ENCODE measurements around the gene NUTF2. TPM values are rescaled to one million over a fixed set of nuclear protein-coding genes. Genes with fewer than 3 reads are reported as not detected.

The NUTF2 gene
- total RNA-seq, 1 donor from 2014 or later, result 177 TPM

GRCh38 chr16:67874372-67874771, 27.6 kb downstream of the NUTF2 start:
- Mint-ChIP-seq H3K4me1 (ENCODE audit: low read depth) (peaks cover 23% of the 10 kb centered on the region), H3K9me3 (ENCODE audit: low read depth) (no peaks in the 10 kb centered on the region), H3K27ac (peak overlapping the region; percentile 93), H3K4me3 (ENCODE audit: low read depth) (peak overlapping the region; percentile 91), H3K36me3 (ENCODE audit: insufficient read depth) (peaks cover 10% of the 10 kb centered on the region), H3K27me3 (no peaks in the 10 kb centered on the region)
- DNase-seq (ENCODE audit: low spot score, unreplicated experiment), result no peak
- TF ChIP-seq CTCF (IDR thresholded peaks at IDR 0.05; ENCODE audit: unreplicated experiment), result no peak

DNA sequence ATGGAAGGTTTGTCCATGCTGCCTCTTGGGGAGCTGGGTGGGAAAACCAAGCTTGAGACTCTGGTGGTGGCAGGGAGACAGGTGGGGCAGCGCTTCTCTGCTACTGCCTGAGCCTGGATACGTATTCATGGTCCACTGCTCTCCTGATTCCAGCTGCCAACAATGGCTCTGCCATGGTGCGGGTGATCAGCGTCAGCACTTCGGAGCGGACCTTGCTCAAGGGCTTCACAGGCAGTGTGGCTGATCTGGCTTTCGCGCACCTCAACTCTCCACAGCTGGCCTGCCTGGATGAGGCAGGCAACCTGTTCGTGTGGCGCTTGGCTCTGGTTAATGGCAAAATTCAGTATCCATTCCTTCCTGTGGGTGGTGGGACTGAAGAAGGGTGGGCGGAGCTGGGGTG, 30.3 kb downstream of the NUTF2 start:
- H3K9me3 Mint-ChIP-seq (ENCODE audit: low read depth), result no peaks in the 10 kb centered on the region
- DNase-seq (ENCODE audit: low spot score, unreplicated experiment), result no peak
- H3K27me3 Mint-ChIP-seq, result no peaks in the 10 kb centered on the region
- no peak for TF ChIP-seq CTCF (IDR thresholded peaks at IDR 0.05; ENCODE audit: unreplicated experiment)
- H3K4me1 Mint-ChIP-seq (ENCODE audit: low read depth), result peaks cover 23% of the 10 kb centered on the region
- no peak overlapping the region for H3K27ac Mint-ChIP-seq
- H3K36me3 Mint-ChIP-seq (ENCODE audit: insufficient read depth), result peaks cover 9% of the 10 kb centered on the region
- no peak overlapping the region for H3K4me3 Mint-ChIP-seq (ENCODE audit: low read depth)

- H3K27ac Mint-ChIP-seq, result no peak overlapping the region
- H3K4me1 Mint-ChIP-seq (ENCODE audit: low read depth), result peaks cover 20% of the 10 kb centered on the region
- H3K9me3 Mint-ChIP-seq (ENCODE audit: low read depth), result no peaks in the 10 kb centered on the region
- no peaks in the 10 kb centered on the region for H3K27me3 Mint-ChIP-seq
- TF ChIP-seq CTCF (IDR thresholded peaks at IDR 0.05; ENCODE audit: unreplicated experiment), result no peak
- DNase-seq (ENCODE audit: low spot score, unreplicated experiment), result no peak
- peaks cover 11% of the 10 kb centered on the region for H3K36me3 Mint-ChIP-seq (ENCODE audit: insufficient read depth)
- no peak overlapping the region for H3K4me3 Mint-ChIP-seq (ENCODE audit: low read depth)
These were observed 31.5 kb downstream of the NUTF2 start for GRCh38 chr16:67878232-67878631.

DNA sequence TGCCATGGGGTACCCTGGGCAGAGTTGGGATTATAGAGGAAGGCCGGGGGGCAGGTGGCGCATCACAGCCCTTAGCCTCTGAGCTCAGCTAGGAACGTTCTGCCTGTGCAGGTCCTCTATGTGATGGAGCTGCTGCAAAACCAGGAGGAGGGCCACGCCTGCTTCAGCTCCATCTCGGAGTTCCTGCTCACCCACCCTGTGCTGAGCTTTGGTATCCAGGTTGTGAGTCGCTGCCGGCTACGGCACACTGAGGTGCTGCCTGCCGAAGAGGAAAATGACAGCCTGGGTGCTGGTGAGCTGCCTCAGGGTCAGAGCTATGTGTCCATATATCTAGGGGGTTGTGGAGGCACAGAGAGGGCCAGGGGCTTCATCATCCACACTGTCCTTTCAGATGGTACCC, 32.1 kb downstream of the NUTF2 start:
- TF ChIP-seq CTCF (IDR thresholded peaks at IDR 0.05; ENCODE audit: unreplicated experiment), result no peak
- DNase-seq (ENCODE audit: low spot score, unreplicated experiment), result no peak
- H3K36me3 Mint-ChIP-seq (ENCODE audit: insufficient read depth), result peaks cover 14% of the 10 kb centered on the region
- peaks cover 16% of the 10 kb centered on the region for H3K4me1 Mint-ChIP-seq (ENCODE audit: low read depth)
- no peak overlapping the region for H3K4me3 Mint-ChIP-seq (ENCODE audit: low read depth)
- H3K27ac Mint-ChIP-seq, result no peak overlapping the region
- H3K27me3 Mint-ChIP-seq, result no peaks in the 10 kb centered on the region
- H3K9me3 Mint-ChIP-seq (ENCODE audit: low read depth), result no peaks in the 10 kb centered on the region

DNA sequence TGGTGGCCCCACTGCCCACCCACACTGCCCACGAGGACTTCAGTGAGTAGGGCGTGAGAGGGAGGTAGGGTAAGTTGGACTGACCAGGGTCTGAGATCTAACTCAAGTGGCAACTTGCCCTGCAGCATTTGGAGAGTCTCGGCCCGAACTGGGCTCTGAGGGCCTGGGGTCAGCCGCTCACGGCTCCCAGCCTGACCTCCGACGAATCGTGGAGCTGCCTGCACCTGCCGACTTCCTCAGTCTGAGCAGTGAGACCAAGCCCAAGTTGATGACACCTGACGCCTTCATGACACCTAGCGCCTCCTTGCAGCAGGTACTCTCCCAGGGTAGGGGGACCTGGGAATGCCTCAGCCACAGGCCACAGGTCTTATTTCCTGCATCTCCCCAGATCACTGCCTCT, 32.7 kb downstream of the NUTF2 start:
- no peak for TF ChIP-seq CTCF (IDR thresholded peaks at IDR 0.05; ENCODE audit: unreplicated experiment)
- DNase-seq (ENCODE audit: low spot score, unreplicated experiment), result no peak
- no peaks in the 10 kb centered on the region for H3K27me3 Mint-ChIP-seq
- no peaks in the 10 kb centered on the region for H3K9me3 Mint-ChIP-seq (ENCODE audit: low read depth)
- no peak overlapping the region for H3K4me3 Mint-ChIP-seq (ENCODE audit: low read depth)
- peaks cover 15% of the 10 kb centered on the region for H3K36me3 Mint-ChIP-seq (ENCODE audit: insufficient read depth)
- H3K27ac Mint-ChIP-seq, result no peak overlapping the region
- H3K4me1 Mint-ChIP-seq (ENCODE audit: low read depth), result peaks cover 11% of the 10 kb centered on the region
